NCI-H1105 treated with DMSO at 0.1 percent for 48 hours (cell line): Measurements from ENCODE around the gene MYL9.
"Not testable (repeated sequence)": the region's sequence is repeated elsewhere in the genome, so short reads cannot be mapped to it uniquely, and the experiment has no call there.

Source experiments
- DNase-seq: peaks from one replicate; lab custom pipeline; 2025; lab: John Stamatoyannopoulos, UW

Gene MYL9

DNA sequence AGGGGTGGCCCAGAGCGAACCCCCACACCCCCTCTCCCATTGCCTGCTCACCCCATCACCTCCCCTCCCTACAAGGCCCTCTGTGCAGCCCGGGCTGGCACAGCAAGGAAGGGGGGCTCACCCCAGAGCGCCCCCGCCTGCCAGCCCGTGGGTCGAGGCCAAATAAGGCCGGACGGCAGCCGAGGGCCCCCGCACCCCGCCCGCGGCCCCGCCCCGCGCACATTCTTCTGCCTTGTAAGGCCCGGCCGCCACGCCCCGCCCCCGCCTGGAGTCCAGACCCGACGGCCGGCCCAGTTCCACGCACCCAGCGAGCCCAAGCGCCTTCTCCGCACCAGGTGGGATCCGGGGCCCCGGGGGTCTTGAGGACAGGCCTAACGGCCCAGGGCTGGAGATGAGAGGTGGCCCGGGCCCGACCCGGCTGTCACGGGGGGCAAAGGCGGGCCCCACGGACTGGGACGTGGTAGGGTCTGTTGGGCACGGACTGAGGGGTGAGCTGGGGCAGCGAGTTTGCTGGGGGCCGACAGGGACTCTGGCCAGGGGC, at the start of gene MYL9:
Gene MYL9, plus strand, starts transcription at position 293 of the 541 bp plus-strand sequence. CDS start 3,366 bp downstream, outside the sequence.
- no peak for DNase-seq

DNA sequence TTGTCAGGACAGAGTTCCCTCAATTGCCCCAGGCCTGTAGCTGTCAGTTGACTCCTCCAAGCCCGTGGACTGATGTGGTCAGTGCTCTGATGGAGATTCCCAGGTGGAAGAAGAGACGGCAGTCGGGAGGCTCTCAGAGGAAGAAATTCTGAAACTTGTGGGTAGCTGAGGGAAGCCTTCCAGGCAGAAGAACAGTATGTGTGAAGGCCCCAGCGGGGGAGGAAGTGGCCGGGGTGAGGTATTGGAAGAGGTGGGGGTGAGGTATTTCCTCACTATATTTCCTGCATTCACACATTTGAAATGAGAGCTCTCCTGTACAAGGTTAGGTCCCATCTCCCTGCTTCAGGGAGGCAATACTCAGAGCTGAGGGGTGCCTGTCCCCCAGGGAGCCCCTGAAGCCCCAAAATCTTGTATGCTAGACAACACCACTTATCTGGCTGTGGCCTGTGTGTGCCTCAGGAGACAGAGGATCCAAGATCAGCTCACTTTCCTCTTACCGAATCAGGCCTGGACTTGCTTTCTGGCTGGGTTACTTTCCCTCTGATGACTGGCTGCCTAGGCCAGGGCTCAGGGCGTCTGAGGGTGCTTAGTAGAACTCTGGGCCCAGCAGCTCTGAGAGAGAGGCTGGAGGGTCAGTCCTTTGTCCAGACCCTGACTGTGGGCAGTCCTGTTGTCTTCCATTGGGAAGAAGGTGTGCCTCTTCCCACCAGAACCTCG, 49.3 kb upstream of the MYL9 start:
- DNase-seq, result no peak

DNA sequence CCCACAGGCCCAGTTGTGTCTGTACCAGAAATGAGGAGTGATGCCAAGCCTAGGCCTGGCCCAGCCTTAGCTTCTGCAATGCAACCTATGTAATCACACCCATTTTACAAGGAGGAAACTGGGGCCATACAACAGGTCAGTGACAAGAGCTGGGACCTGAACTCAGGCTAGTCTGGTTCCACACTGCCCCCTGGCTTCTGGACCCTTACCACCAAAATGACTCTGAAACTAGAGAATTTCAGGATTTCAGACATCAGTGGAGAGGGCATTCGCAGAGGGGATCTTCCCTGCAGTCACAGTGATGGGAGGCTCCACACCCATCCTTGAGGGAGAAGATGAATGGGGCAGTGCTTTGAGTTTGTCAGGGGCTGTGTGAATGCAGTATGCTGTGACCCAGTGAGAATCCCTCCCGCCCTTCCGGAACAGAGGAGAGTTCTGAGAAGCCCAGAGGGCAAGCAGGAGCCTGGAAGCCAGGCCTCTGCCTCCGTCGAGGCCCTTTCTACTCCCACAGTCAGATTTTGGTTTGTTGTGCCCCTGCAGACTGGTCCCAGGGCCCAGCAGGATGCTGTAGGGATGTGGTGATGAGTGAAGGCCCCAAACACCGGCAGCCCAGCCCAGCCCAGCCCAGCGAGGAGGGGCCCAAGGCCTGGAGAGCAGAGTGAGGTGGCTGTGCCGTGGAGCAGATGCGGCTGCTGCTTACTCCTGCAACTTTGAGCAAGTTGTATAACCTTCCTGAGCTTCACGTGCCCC, 48.1 kb upstream of the MYL9 start:
- no peak for DNase-seq

DNA sequence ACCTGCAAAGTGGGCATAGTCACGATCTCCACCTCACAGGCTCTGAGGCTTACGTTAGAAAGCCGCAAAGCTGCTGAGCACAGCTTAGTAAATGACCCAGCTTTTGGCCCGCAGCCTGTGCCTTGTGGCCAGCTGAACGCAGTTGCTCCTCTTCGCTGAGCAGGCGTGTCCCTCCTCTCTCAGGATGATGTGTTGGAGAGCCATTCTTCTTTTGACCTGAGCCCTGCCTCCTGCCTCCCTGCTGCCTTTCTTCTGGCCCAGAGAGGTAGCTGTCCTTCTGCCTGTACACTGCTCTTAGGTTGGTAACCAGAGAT, 47.6 kb upstream of the MYL9 start:
- no peak for DNase-seq

DNA sequence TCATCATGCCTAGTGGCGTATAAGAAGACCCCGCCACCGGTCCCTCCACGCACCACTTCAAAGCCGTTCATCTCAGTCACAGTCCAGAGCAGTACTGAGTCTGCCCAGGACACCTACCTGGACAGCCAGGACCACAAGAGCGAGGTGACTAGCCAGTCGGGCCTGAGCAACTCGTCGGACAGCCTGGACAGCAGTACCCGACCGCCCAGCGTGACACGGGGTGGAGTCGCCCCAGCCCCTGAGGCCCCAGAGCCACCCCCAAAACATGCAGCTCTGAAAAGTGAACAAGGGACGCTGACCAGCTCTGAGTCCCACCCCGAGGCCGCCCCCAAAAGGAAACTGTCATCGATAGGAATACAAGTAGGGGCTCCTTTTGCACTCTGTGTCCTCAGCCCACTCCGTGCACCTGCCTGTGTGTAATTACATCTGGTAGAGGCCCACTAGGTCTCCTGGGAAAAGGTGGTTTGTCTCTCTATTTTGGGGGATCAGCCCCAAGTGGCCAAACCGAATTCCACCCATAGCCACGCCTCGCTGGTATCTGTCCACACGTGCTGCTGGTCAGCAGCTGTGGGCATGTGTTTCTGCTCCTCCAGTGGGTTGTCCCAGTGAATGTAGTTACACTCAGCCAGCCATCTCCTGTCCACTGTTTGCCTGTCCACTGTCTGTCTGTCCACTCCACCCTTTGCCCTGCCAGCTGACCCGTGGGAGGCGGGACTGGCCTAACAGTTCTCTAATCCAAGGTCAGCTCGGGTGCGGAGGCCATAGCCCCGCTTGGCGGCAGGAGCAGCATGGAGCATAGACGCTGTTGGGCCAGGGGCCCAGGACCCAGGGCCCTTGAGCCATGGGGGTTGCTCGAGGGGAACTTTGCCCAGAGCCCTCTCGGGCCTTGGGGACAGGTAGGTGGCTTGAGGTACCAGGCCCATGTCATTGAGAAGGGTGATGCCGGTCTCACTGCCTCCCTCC, 44.3 kb upstream of the MYL9 start:
- DNase-seq, result no peak

DNA sequence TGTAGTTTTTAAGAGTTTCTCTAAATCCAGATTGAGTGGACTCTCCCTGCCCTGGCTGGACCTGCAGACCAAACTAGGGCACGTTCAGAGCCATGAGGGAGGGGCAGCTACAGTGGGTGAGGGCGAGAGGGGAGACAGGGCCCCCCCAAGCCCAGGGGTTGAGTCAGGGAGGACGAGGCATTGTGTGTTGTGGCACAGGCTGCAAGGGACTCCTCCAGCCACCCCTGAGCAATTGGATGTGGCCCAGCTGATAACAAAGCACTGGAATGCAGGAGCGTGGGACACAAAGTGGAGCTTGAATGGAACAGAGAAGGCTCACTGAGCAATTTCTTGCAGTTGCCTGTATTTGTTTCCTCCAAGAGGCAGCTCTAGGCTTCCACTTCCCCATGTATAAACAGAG, 43.5 kb upstream of the MYL9 start:
- no peak for DNase-seq

DNA sequence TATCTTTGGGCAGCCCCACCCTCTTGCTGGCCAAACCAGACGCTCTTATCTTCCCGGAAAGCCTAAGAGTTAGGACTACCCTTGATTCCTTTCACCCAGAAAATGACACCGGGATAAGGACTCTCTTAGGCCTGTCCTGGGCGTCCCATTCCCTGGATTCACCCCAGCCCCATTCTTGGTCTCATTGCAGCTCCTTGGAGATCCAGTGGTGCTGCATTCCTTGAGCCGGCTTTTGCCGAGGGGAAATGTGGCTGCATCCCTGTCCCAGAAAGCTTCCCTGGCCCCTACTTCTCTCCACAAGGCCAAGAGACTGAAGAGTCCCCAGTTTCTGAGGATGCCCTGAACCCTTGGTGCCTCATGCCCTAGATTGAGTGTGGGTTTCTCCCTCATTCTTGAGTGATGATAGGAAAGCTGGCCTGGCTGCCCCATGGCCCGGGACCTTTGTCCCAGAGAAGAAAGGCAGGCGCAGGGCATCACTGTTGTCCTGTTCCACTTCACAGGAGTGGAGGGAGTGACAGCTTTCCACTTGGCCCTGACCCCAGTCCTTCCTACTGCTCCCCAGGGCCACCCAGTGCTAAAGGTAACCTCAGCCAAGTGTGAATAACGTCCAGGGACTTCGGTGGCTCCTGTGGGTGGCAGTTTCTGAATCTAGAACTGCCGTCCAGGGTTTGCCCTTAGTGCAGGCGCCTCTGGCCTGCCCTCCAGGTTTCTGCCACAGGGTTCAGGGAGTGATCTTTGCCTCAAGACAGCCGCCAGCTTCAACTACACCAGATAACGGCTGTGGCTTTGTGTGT, 42.7 kb upstream of the MYL9 start:
- no peak for DNase-seq

DNA sequence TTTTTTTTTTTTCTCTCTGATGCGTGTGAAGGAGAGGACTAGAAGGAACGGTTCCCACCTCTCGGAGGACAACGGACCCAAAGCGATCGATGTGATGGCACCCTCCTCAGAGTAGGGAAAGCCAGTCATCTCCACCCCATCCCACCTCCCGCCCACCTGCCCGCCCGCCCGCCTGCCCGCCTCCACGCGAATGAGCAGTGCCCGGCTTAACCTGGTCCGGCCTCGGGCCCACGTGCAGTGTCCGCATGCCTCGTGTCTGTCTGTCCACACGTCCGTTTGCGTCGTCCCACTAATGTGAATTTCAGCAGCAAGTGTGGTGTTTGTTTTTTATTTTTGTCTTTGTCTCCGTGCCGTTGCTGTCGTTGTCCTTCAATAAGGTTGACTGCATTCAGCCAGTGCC, 42.1 kb upstream of the MYL9 start:
- no peak for DNase-seq

DNA sequence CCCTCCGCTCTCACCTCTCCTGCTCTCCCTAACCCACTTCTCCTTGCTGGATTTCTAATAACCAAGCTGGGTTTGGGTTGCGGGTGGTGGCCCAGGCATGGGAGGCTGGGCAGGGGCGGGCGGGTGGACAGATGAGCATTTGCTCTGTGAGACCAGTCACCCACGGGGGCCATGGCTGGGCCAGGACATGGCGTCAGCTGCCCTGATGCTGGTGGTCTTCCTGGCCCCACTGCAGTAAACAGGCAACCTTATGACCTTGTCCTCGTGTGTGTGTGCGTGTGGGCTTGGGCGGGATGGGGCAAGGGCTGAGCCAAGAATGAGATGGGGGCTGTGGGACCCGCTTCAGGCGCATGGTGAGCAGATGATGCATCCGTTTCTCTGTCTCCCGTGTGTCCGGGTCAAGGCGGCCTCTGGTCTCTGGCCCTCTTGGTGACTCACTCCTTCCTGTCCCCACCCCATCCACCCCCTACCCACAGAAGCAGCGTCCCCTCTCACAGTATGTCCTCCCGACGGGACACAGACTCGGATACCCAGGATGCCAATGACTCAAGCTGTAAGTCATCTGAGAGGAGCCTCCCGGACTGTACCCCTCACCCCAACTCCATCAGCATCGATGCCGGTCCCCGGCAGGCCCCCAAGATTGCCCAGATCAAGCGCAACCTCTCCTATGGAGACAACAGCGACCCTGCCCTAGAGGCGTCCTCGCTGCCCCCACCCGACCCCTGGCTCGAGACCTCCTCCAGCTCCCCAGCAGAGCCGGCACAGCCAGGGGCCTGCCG, 41.4 kb upstream of the MYL9 start:
- DNase-seq, result no peak

DNA sequence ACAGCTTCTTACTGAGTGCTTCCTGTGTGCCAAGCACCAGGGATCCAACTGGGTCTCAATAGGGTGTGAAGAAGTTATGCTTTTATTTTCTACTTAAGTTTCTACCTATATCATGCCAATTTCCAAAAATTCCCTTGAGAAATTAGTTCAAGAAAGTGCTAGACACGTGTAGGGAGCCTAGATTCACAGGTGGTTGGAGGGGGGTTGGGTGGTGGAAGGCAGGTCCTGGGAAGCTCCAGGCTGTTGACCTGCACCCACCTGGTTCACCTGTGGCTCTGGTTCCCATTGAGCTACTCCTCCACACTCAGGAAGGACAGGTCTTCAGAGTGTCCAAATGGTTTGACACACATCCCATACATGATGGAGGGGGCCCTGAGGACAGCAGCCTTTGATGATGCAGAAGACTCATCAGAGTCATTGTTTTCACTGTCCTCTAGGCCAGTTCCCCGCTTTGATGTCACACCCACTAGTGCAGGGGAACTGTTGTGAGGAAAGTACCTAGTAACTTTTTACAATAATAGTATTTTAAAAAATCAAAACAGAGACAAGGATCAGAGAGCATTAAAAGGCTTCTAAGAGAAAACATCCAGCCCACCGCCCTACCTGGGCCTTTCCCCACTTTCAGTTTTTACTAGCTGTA, 39.8 kb upstream of the MYL9 start:
- no peak for DNase-seq

DNA sequence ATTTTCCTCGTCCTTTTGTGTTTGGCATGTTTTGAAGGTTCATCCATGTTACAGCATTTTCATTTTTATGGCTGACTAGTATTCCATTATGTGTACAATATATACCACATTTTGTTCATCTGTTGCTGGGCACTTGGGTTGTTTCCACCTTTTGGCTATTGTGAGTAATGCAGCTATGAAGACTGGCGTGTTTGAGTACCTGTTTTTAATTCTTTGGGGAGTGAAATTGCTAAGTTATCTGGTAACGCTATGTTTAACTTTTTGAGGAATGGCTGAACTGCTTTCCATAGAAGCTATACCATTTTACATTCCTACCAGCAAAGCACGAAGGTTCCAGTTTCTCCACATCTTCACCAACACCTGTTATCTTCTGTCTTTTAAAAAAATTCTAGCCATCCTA, 37.0 kb upstream of the MYL9 start:
- DNase-seq, result no peak

DNA sequence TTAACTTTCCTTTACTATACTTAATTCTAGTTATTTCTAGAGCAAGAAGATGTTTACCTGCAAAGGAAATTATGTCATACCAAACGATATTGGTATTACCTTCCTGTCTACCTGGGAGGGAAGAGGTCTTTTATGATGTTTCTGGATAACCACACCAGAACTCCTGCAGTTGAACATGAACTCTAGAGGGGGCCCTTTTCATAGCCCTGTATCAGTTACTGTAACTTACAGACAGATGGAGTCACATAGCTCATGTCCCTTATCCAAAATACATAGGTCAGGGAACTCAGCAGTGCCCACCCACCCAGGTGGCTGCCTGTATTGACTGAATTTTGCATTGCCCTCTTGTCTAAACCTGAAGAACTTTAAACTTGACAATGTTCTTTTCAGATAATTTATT, 35.1 kb upstream of the MYL9 start:
- peak; percentile 9 for DNase-seq

DNA sequence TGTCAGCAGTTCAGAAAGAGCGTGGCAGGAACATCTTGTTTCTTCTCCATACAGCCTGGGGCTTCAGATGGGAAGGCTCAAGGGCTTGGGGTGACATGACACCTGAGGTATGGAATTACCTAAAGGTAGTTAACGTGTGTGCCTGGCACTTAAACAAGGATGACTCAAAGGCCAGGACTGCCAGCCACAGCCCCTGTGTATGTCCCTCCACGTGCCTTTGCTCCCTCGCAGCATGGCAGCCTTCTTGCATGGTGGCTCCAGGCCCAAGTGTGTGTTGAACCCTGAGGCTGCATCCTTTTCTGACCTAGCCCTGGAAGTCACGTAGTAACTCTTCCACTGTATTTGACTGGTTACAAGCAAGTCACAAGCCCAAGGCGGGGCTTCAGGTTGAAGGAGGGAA, 33.6 kb upstream of the MYL9 start:
- no peak for DNase-seq

DNA sequence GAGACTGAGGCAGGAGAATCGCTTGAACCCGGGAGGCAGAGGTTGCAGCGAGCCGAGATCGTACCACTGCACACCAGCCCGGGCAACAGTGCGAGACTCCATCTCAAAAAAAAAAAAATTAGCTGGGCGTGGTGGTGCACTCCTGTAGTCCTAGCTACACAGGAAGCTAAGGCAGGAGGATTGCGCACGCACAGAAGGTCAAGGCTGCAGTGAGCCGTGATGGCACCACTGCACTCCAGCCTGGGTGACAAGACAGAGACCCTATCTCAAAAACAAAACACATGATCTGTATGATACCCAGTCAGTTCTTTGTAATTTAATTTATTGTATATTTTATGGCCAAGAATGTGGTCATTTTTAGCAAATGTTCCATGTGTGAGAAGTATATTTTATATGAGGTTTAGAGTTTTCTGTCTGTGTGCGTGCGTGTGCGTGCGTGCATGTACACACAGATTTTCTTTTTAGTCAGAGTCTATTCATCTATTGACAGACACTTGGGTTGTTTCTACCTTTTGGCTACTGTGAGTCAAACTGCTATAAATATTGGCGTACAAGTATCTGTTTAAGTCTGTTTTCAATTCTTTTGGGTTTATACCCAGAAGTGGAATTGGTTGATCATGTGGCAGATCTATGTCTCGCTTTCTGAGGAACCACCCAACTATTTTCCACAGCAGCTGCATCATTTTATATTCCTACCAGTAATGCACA, 22.2 kb upstream of the MYL9 start:
- DNase-seq, result no peak

DNA sequence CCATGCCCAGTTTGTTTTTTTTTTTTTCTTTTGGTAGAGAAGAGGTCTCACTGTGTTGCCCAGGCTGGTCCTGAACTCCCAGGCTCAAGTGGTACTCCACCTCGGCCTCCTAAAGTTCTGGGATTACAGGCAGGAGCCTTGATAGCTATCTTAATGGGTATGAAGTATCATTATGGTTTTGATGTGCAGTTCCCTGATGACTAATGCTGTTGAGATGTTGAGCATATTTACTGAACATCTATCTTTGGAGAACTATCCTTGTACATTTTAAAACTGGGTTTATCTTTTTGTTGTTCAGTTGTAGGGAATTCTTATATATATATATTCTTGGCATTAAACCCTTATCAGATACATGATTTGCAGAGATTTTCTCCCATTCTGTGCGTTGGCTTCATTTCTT, 21.4 kb upstream of the MYL9 start:
- no peak for DNase-seq

DNA sequence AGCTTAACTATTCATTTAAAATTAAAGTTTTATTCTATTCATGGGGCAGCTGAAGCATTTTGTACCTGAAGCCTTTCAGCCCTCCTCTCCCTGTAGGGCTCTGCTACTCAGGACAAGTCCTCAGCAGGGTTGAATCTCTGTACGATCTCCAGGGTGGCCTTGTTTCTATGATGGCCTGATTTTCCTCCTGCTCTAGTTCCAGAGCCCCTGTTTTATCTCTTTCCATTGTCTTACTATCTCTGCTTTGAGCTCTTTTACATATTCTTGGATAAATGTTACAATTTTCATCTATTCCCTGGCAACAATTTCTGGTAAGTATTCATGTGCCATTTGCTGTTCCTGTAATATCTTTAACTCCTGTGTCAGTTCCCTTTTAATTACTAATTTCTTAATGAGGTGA, 19.8 kb upstream of the MYL9 start:
- DNase-seq, result no peak

DNA sequence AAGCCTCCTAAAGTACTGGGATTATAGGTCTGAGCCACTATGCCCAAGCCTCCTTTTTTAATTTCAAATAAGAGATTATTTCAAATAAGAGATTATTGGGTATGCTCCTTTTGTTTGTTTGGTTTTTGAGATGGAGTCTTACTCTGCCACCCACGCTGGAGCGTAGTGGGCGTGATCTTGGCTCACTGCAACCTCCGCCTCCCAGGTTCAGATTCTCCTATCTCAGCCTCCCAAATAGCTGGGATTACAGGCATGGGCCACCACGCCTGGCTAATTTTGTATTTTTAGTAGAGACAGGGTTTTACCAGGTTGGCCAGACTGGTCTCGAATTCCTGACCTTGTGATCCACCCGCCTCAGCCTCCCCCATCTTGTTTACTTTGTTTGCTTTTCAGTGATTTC, 18.9 kb upstream of the MYL9 start:
- not testable (repeated sequence) for DNase-seq

DNA sequence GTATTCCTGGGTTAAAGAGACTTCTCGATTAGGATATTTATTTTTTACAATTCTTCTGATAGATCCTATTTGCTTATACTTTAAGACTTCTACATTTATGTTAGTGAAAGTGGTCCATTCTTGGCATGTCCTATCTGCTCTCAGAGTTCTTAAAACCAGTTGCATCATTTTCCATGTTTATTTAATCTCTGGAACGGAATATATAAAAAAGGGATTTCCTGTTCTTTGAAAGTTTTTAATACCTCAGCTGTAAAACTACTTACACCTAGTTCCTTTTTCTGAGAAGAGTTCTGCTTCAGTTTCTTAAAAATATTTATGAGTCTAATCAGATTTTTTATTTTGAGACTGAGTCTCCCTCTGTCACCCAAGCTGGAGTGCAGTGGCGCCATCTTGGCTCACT, 18.0 kb upstream of the MYL9 start:
- no peak for DNase-seq

DNA sequence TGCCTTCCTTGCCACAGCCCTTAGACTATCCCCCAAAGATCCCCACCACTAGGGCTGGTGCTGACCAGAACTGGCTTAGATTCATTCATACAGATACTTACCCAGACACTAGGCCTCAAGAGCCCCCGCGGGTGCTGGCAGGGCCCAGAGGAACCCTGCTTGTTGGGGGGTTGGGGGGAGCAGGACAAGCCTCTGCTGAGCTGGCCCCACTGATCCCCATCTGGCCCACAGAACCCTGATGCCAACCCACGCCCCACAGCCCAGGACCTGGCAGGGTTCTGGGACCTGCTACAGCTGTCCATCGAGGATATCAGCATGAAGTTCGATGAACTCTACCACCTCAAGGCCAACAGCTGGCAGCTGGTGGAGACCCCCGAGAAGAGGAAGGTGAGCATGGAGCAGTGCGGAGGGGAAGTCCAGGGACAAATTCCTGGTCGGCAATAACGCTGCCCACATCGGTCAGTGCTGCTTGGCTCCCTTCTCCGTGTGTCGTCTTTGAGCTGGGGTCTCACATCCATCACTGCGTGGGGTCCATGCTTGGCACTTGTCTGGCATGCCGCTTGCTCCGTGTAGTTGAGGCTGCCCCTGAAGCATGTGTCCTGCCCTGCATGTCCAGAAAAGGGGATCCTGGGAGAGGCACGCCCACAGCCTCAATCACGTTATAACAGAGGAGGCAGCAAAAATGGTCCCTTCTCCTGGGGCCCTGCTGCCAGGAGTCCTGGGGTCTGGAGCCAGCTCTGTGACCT, 15.5 kb upstream of the MYL9 start:
- no peak for DNase-seq
